ENCODE results near the gene HYKK.
"Not testable (repeated sequence)": the region's sequence is repeated elsewhere in the genome, so short reads cannot be mapped to it uniquely, and the experiment has no call there.

Gene HYKK

GRCh38 chr15:78506971-78507830 is at the start of gene HYKK:
HYKK (plus strand) TSS chr15:78507577; CDS start chr15:78513089, 5,512 bp downstream.
- DNase-seq: peak; percentile 98

- no peak for DNase-seq
Measured at GRCh38 chr15:78460737-78461136, 46.6 kb upstream of the HYKK start.

- no peak for DNase-seq
Measured at GRCh38 chr15:78461171-78461888, 46.0 kb upstream of the HYKK start.

- no peak for DNase-seq
Measured at GRCh38 chr15:78469031-78469430, 38.3 kb upstream of the HYKK start.

GRCh38 chr15:78477295-78477694 is 30.1 kb upstream of the HYKK start:
- no peak for DNase-seq

GRCh38 chr15:78479650-78480049 is 27.7 kb upstream of the HYKK start:
- no peak for DNase-seq

GRCh38 chr15:78481917-78482316 is 25.5 kb upstream of the HYKK start:
- no peak for DNase-seq

- DNase-seq: no peak
Measured at GRCh38 chr15:78492872-78493271, 14.5 kb upstream of the HYKK start.

- DNase-seq: no peak
Measured at GRCh38 chr15:78501857-78502256, 5.5 kb upstream of the HYKK start.

- DNase-seq: no peak
Measured at GRCh38 chr15:78502641-78503040, 4.7 kb upstream of the HYKK start.

GRCh38 chr15:78507831-78508160 is 419 bp downstream of the HYKK start:
- DNase-seq: no peak

- no peak for DNase-seq
Measured at GRCh38 chr15:78508272-78508671, 895 bp downstream of the HYKK start.

- DNase-seq: no peak
Measured at GRCh38 chr15:78509726-78510312, 2.4 kb downstream of the HYKK start.

- not testable (repeated sequence) for DNase-seq
Measured at GRCh38 chr15:78520035-78520434, 12.7 kb downstream of the HYKK start.

GRCh38 chr15:78524230-78524629 is 16.9 kb downstream of the HYKK start:
- no peak for DNase-seq

- DNase-seq: no peak
Measured at GRCh38 chr15:78527325-78527724, 19.9 kb downstream of the HYKK start.

GRCh38 chr15:78533331-78533730 is 26.0 kb downstream of the HYKK start:
- no peak for DNase-seq

- no peak for DNase-seq
Measured at GRCh38 chr15:78536134-78536533, 28.8 kb downstream of the HYKK start.

GRCh38 chr15:78537266-78537905 is 30.0 kb downstream of the HYKK start:
- DNase-seq: no peak

- DNase-seq: no peak
Measured at GRCh38 chr15:78538358-78538757, 31.0 kb downstream of the HYKK start.

GRCh38 chr15:78539464-78540140 is 32.2 kb downstream of the HYKK start:
- DNase-seq: not testable (repeated sequence)

GRCh38 chr15:78540141-78540870 is 32.9 kb downstream of the HYKK start, which contains the start of gene PSMA4:
PSMA4 (plus strand) TSS chr15:78540444; CDS start chr15:78541928, 1,484 bp downstream.
- DNase-seq: peak; percentile 66

Measured in NCI-H524 treated with DMSO at 0.1 percent for 48 hours (cell line).